ENCODE data around the gene TMEM161B. TPM values are rescaled to one million over a fixed set of nuclear protein-coding genes. Genes with fewer than 3 reads are reported as not detected.
"Not testable (repeated sequence)": the region's sequence is repeated elsewhere in the genome, so short reads cannot be mapped to it uniquely, and the experiment has no call there.

The TMEM161B gene
- total RNA-seq, 4 donors from 2014 or later = 7.6 to 16.2 (median 10.1) TPM

DNA sequence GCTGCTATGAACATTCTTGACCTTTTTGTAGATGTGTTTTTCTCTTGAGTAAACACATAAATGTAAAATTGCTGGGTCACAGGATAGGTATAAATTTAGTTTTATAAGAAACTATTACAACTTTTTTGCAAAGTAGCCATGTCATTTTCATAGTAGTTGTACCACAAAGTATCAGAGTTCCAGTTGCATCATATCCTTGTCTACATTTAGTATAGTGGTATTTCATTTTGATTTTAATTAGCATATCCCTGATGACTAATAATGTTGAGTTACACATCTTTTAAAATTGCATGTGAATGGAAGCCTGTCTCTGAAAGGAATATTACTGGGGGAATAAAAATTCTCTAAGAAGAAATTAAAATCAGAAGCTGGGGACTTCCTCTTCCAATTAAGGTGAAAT is 85.4 kb downstream of the TMEM161B start:
- no peak overlapping the region for H3K4me3 ChIP-seq
- peaks cover 0 to 16% (median 13%) of the 10 kb centered on the region in 4 donors for H3K9me3 ChIP-seq
- H3K36me3 ChIP-seq = peaks cover 0 to 2% (median 0%) of the 10 kb centered on the region in 4 donors
- no peaks in the 10 kb centered on the region for H3K27me3 ChIP-seq
- no peak for DNase-seq (ENCODE audit: extremely low spot score)
- TF ChIP-seq EP300 (IDR thresholded peaks at IDR 0.05) (no peak), POLR2AphosphoS5 (IDR thresholded peaks at IDR 0.05) (no peak), CTCF (IDR thresholded peaks at IDR 0.05) (no peak), POLR2A (IDR thresholded peaks at IDR 0.05; ENCODE audit: low read depth) (no peak)
- intact Hi-C loops (cut with DNase I) = no loop called here
- H3K27ac ChIP-seq (replicated peaks in 1 of 4) = no peak overlapping the region
- no peaks in the 10 kb centered on the region for H3K4me1 ChIP-seq

DNA sequence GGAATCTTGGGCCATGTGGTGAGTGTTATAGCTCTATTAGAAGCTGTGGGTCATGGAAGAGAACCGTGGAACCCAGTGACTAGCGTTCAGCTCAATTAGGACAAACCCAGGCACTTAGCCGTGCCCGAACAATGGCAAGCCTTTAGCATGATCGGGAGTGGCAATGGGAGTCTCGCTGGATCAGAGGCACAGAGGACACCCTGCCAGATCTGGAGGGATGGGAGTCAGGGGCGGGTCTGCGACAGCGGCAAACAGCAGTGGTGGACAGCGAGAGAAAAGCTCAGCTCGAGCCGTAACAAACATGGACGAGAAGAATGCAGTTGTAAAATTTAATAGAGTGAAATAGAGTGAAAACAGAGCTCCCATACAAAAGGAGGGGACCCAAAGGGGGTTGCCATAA is 91.2 kb downstream of the TMEM161B start:
- H3K4me1 ChIP-seq; H3K36me3 ChIP-seq; H3K4me3 ChIP-seq; DNase-seq (ENCODE audit: extremely low spot score); H3K9me3 ChIP-seq; intact Hi-C loops (cut with DNase I); H3K27ac ChIP-seq (replicated peaks in 1 of 4): not testable (repeated sequence)
- H3K27me3 ChIP-seq = peaks cover 0 to 20% (median 4%) of the 10 kb centered on the region in 4 donors
- WGBS = 88% methylated on average over 13 of the region's 13 CpGs

DNA sequence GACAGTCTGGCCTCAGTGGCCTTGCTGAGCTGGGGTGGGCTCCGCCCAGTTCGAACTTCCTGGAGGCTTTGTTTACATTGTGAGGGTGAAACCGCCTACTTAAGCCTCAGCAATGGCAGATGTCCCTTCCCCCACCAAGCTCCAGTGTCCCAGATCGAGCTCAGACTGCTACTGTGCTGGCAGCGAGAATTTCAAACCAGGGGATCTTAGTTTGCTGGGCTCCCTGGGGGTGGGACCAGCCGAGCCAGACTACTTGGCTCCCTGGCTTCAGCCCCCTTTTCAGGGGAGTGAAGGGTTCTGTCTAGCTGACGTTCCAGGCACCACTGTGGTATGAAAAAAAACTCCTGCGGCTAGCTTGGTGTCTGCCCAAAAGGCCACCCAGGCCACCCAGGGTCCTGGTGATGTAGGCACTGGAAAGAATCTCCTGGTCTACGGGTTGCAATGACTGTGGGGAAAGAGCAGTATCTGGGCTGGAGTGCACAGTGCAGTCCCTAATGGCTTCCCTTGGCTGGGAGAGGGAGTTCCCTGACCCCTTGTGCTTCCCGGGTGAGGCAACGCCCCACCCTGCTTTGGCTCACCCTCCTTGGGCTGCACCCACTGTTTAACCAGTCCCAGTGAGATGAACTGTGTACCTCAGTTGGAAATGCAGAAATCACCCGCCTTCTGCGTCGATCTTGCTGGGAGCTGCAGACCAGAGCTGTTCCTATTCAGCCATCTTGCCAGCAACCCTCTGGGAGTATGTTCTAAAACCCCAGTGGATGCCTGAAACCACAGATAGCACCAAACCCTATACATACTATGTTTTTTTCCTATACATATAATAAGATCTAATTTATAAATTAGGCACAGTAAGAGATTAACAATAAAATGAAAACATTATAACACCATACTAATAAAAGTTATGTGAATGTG is 95.5 kb downstream of the TMEM161B start:
- TF ChIP-seq EP300 (IDR thresholded peaks at IDR 0.05) (no peak), POLR2A (IDR thresholded peaks at IDR 0.05; ENCODE audit: low read depth) (no peak), POLR2AphosphoS5 (IDR thresholded peaks at IDR 0.05) (no peak), CTCF (IDR thresholded peaks at IDR 0.05) (no peak)
- intact Hi-C loops (cut with DNase I) = no loop called here
- no peaks in the 10 kb centered on the region for H3K36me3 ChIP-seq
- no peak overlapping the region for H3K27ac ChIP-seq (replicated peaks in 1 of 4)
- no peak for DNase-seq (ENCODE audit: extremely low spot score)
- H3K9me3 ChIP-seq = no peaks in the 10 kb centered on the region
- no peak overlapping the region for H3K4me3 ChIP-seq
- no peaks in the 10 kb centered on the region for H3K4me1 ChIP-seq
- peaks cover 0 to 22% (median 4%) of the 10 kb centered on the region in 4 donors for H3K27me3 ChIP-seq
- WGBS = 58% methylated on average over 5 of the region's 14 CpGs

GRCh38 chr5:88159591-88159990 is 109.1 kb downstream of the TMEM161B start:
- TF ChIP-seq POLR2A (IDR thresholded peaks at IDR 0.05; ENCODE audit: low read depth) = no peak
- no peak for TF ChIP-seq POLR2AphosphoS5 (IDR thresholded peaks at IDR 0.05)
- TF ChIP-seq CTCF (IDR thresholded peaks at IDR 0.05) = no peak
- TF ChIP-seq EP300 (IDR thresholded peaks at IDR 0.05) = no peak

GRCh38 chr5:88158056-88158455 is 110.6 kb downstream of the TMEM161B start:
- TF ChIP-seq POLR2A (IDR thresholded peaks at IDR 0.05; ENCODE audit: low read depth) (no peak), EP300 (IDR thresholded peaks at IDR 0.05) (no peak)
- H3K4me1 ChIP-seq = no peaks in the 10 kb centered on the region
- no peak for DNase-seq (ENCODE audit: extremely low spot score)
- H3K27me3 ChIP-seq = peaks cover 0 to 7% (median 0%) of the 10 kb centered on the region in 4 donors
- H3K4me3 ChIP-seq = no peak overlapping the region
- H3K27ac ChIP-seq (replicated peaks in 1 of 4) = no peak overlapping the region
- intact Hi-C loops (cut with DNase I) = no loop called here
- 89% methylated on average over 2 of the region's 2 CpGs for WGBS
- H3K9me3 ChIP-seq = no peaks in the 10 kb centered on the region
- H3K36me3 ChIP-seq = no peaks in the 10 kb centered on the region

More at GRCh38 chr5:88159591-88159990, 109.1 kb downstream of the TMEM161B start:
- Histone ChIP-seq H3K4me1 (no peaks in the 10 kb centered on the region), H3K27ac (replicated peaks in 1 of 4) (no peak overlapping the region), H3K27me3 (no peaks in the 10 kb centered on the region), H3K36me3 (no peaks in the 10 kb centered on the region), H3K9me3 (no peaks in the 10 kb centered on the region), H3K4me3 (no peak overlapping the region)
- no peak for DNase-seq (ENCODE audit: extremely low spot score)
- intact Hi-C loops (cut with DNase I) = no loop called here
- 76% methylated on average over 7 of the region's 7 CpGs for WGBS
